ENCODE data around the gene TMC3. TPM values are rescaled to one million over a fixed set of nuclear protein-coding genes. Genes with fewer than 3 reads are reported as not detected.

The TMC3 gene
- total RNA-seq, 1 experiment from 2014 or later: not detected

DNA sequence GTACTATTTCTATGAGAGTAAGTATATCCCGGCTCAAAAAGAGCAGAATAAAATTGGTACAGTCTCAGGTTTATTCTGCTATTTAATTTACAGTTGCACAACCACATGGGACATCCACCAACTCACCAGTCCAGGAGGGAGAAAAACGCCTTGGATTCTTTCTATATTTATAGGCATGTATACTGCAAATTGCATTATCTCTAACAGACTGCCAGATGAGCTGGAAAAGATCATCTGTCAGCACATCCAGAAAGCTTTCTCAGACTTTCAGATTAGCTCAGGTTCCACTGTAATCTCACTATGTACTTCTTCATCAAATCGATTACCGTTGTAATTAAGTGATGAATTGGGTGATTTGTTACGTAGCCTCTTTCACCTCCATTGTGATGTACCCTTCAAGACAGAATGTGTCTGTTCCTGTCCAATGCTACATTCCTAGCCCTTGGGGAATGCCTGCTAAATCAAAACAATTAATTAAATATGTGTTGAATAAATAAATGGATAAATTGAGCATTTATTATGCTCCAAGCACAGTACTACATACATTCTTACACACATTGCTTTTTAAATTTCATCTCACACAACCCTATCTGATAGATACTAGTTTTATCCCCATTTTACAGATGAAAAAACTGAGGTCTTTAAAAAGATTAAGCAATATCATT is 38.1 kb upstream of the TMC3 start:
- H3K4me3 Mint-ChIP-seq (ENCODE audit: unreplicated experiment): no peak overlapping the region
- Histone ChIP-seq H3K36me3 (ENCODE audit: control insufficient read depth, insufficient read depth, low read length) (no peaks in the 10 kb centered on the region), H3K4me3 (ENCODE audit: low read depth, low read length) (no peak overlapping the region), H3K9me3 (0 out of 2 replicates have a peak, but pooled peaks cover 3% of the 10 kb centered on the region), H3K4me1 (no peaks in the 10 kb centered on the region), H3K27me3 (replicated peaks; ENCODE audit: control insufficient read depth, insufficient read depth, low read length) (no peaks in the 10 kb centered on the region; the same call in 1 of the 2 replicates)
- TF ChIP-seq, protein P1, sequence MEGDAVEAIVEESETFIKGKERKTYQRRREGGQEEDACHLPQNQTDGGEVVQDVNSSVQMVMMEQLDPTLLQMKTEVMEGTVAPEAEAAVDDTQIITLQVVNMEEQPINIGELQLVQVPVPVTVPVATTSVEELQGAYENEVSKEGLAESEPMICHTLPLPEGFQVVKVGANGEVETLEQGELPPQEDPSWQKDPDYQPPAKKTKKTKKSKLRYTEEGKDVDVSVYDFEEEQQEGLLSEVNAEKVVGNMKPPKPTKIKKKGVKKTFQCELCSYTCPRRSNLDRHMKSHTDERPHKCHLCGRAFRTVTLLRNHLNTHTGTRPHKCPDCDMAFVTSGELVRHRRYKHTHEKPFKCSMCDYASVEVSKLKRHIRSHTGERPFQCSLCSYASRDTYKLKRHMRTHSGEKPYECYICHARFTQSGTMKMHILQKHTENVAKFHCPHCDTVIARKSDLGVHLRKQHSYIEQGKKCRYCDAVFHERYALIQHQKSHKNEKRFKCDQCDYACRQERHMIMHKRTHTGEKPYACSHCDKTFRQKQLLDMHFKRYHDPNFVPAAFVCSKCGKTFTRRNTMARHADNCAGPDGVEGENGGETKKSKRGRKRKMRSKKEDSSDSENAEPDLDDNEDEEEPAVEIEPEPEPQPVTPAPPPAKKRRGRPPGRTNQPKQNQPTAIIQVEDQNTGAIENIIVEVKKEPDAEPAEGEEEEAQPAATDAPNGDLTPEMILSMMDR (IDR thresholded peaks at IDR 0.05; ENCODE audit: insufficient read depth in 1 of 2, low read depth in 1 of 2, low read length in 1 of 2, severe bottlenecking in 1 of 2, unreplicated experiment in 1 of 2): no peak
- DNase-seq: no peak
- H3K36me3 Mint-ChIP-seq (ENCODE audit: insufficient read depth, unreplicated experiment): no peaks in the 10 kb centered on the region
- no TSS peak for BruUV-seq (replicated peaks)
- no peak overlapping the region for H3K27ac Mint-ChIP-seq (ENCODE audit: unreplicated experiment)
- H3K9me3 Mint-ChIP-seq (ENCODE audit: unreplicated experiment): no peaks in the 10 kb centered on the region
- no peaks in the 10 kb centered on the region for H3K4me1 Mint-ChIP-seq (ENCODE audit: low read depth, unreplicated experiment)
- H3K27me3 Mint-ChIP-seq (ENCODE audit: insufficient read depth, unreplicated experiment): peaks cover 17% of the 10 kb centered on the region
- intact Hi-C loops (cut with micrococcal nuclease; ENCODE audit: unreplicated experiment): no loop called here
- POLR2A ChIA-PET: no interaction called here
- CTCF ChIA-PET: no interaction called here

DNA sequence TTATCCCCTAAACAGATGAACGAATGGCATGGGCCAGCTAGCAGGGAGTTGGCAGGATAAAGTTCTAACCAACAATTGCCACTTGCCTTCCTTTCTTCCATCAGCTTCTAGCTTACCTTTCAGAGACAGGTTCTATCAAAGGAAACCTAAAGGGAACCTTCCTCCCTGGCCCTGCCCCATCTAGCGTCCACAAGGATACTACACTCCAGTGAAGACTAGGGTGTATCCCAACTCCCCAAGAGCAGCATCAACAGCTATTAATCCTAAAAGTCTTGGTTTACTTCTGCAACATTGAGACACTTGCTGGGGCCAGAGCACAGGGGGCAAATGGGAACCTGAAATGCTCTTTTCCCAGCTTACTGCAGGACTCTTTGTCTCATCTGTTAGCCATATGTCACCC is 37.0 kb upstream of the TMC3 start:
- DNase-seq: no peak
- H3K27me3 Mint-ChIP-seq (ENCODE audit: insufficient read depth, unreplicated experiment): peaks cover 17% of the 10 kb centered on the region
- no peaks in the 10 kb centered on the region for H3K36me3 Mint-ChIP-seq (ENCODE audit: insufficient read depth, unreplicated experiment)
- no TSS peak for BruUV-seq (replicated peaks)
- TF ChIP-seq, protein P1 (IDR thresholded peaks at IDR 0.05; ENCODE audit: insufficient read depth in 1 of 2, low read depth in 1 of 2, low read length in 1 of 2, severe bottlenecking in 1 of 2, unreplicated experiment in 1 of 2): no peak
- CTCF ChIA-PET: interaction anchor here (0.9 to 1.2 kb wide), 3 partner anchors 131 to 145 kb away, joined by 3 to 4 read pairs (median 4); no protein-coding TSS in a partner anchor
- intact Hi-C loops (cut with micrococcal nuclease; ENCODE audit: unreplicated experiment): no loop called here
- Histone ChIP-seq H3K4me3 (ENCODE audit: low read depth, low read length) (no peak overlapping the region), H3K36me3 (ENCODE audit: control insufficient read depth, insufficient read depth, low read length) (no peaks in the 10 kb centered on the region), H3K27me3 (replicated peaks; ENCODE audit: control insufficient read depth, insufficient read depth, low read length) (no peaks in the 10 kb centered on the region; the same call in 1 of the 2 replicates), H3K9me3 (0 out of 2 replicates have a peak, but pooled peaks cover 3% of the 10 kb centered on the region), H3K4me1 (no peaks in the 10 kb centered on the region)
- no peak overlapping the region for H3K27ac Mint-ChIP-seq (ENCODE audit: unreplicated experiment)
- no peaks in the 10 kb centered on the region for H3K4me1 Mint-ChIP-seq (ENCODE audit: low read depth, unreplicated experiment)
- POLR2A ChIA-PET: no interaction called here
- H3K4me3 Mint-ChIP-seq (ENCODE audit: unreplicated experiment): no peak overlapping the region
- H3K9me3 Mint-ChIP-seq (ENCODE audit: unreplicated experiment): no peaks in the 10 kb centered on the region

DNA sequence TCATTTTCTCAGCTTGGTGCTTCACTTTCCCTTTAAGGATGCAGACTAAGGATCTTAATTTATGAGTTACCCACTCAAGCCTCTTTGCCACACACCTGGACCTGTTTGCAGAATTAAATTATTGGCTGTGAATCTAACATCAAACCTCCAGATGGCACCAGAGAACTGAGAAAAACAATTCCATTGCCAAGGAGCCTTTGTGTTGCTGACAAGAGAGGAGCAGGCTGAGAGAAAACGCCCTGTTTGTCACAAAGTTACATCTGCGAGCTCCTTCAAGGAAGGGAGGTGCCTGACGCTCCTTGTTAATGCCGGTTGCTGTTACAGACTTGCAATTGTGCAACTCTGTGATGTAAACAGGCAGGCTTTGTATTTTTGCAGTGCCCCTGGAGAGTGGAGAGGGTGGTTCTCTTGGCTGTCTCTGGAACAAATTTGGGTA is 36.3 kb upstream of the TMC3 start:
- Mint-ChIP-seq H3K36me3 (ENCODE audit: insufficient read depth, unreplicated experiment) (no peaks in the 10 kb centered on the region), H3K27ac (ENCODE audit: unreplicated experiment) (no peak overlapping the region), H3K27me3 (ENCODE audit: insufficient read depth, unreplicated experiment) (peaks cover 17% of the 10 kb centered on the region), H3K9me3 (ENCODE audit: unreplicated experiment) (no peaks in the 10 kb centered on the region), H3K4me3 (ENCODE audit: unreplicated experiment) (no peak overlapping the region), H3K4me1 (ENCODE audit: low read depth, unreplicated experiment) (no peaks in the 10 kb centered on the region)
- H3K27me3 ChIP-seq (replicated peaks; ENCODE audit: control insufficient read depth, insufficient read depth, low read length): no peaks in the 10 kb centered on the region; the same call in 1 of the 2 replicates
- no peak overlapping the region for H3K4me3 ChIP-seq (ENCODE audit: low read depth, low read length)
- POLR2A ChIA-PET: no interaction called here
- TF ChIP-seq, protein P1 (IDR thresholded peaks at IDR 0.05; ENCODE audit: insufficient read depth in 1 of 2, low read depth in 1 of 2, low read length in 1 of 2, severe bottlenecking in 1 of 2, unreplicated experiment in 1 of 2): peak; percentile 13 to 27
- no TSS peak for BruUV-seq (replicated peaks)
- CTCF ChIA-PET: interaction anchor here (0.9 to 1.2 kb wide), 2 partner anchors 130 to 144 kb away, joined by 3 to 4 read pairs; no protein-coding TSS in a partner anchor
- DNase-seq: peak in 1 of 2 experiments; percentile 39
- H3K9me3 ChIP-seq: 0 out of 2 replicates have a peak, but pooled peaks cover 3% of the 10 kb centered on the region
- intact Hi-C loops (cut with micrococcal nuclease; ENCODE audit: unreplicated experiment): no loop called here
- H3K4me1 ChIP-seq: no peaks in the 10 kb centered on the region
- H3K36me3 ChIP-seq (ENCODE audit: control insufficient read depth, insufficient read depth, low read length): no peaks in the 10 kb centered on the region
